DOHH2 (cell line): Measurements from ENCODE around the gene SLC28A1.

Experiments
- EZH2phosphoT487 ChIP-seq: fragments of 200-600 bp; sonication (generic); IDR thresholded peaks from 2 replicates; pipeline ENCODE4 v1.6.1; 2017; ENCODE audit warnings: borderline replicate concordance, mild to moderate bottlenecking, antibody characterized with exemption, low read length, moderate library complexity, mixed read lengths
- TF ChIP-seq, protein P1 (sequence below): fragments of 200-600 bp; sonication (generic); IDR thresholded peaks from one replicate; pipeline ENCODE4 v1.5.1; 2014; ENCODE audit warnings: antibody characterized with exemption, mild to moderate bottlenecking, low read depth, low read length; ENCODE audit not compliant: poor library complexity, severe bottlenecking

DNA sequence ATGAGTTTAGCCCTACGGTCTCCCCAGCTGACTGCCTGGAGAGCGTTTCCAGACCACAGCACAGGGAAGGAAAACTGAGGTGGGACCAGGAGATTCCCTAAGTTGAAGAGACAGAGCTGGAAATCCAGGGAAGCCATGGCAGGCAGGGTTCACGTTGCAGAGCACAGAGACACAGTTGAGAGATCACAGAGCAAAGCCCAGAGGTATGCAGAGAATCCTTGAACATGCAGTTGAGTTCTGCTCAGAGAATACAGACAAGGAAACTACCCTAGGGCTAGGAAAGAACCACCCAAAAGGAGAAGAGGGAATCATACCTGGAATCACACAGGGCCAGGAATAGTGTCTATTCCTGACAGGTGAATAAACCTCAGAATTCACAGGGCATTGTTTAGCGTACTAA is 14.3 kb downstream of the SLC28A1 start:
- TF ChIP-seq, protein P1, sequence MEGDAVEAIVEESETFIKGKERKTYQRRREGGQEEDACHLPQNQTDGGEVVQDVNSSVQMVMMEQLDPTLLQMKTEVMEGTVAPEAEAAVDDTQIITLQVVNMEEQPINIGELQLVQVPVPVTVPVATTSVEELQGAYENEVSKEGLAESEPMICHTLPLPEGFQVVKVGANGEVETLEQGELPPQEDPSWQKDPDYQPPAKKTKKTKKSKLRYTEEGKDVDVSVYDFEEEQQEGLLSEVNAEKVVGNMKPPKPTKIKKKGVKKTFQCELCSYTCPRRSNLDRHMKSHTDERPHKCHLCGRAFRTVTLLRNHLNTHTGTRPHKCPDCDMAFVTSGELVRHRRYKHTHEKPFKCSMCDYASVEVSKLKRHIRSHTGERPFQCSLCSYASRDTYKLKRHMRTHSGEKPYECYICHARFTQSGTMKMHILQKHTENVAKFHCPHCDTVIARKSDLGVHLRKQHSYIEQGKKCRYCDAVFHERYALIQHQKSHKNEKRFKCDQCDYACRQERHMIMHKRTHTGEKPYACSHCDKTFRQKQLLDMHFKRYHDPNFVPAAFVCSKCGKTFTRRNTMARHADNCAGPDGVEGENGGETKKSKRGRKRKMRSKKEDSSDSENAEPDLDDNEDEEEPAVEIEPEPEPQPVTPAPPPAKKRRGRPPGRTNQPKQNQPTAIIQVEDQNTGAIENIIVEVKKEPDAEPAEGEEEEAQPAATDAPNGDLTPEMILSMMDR = no peak
- TF ChIP-seq EZH2phosphoT487 = no peak
